HG03469 (cell line): ENCODE measurements around the gene PLA2G15.
A peak's percentile ranks its signal among the peaks of the same experiment; 100 is the strongest.
"Not testable (repeated sequence)": the region's sequence is repeated elsewhere in the genome, so short reads cannot be mapped to it uniquely, and the experiment has no call there.

Experiments used
- ATAC-seq: cut with Tn5 transposase; IDR thresholded peaks from one replicate; pipeline ENCODE4 v1.9.1; 2021; ENCODE audit warnings: mild to moderate bottlenecking, moderate library complexity, moderate number of reproducible peaks; ENCODE audit not compliant: unreplicated experiment

The PLA2G15 gene

GRCh38 chr16:68275611-68276191, 30.5 kb downstream of the PLA2G15 start:
- ATAC-seq, result peak; percentile 39

GRCh38 chr16:68276223-68276622, 31.1 kb downstream of the PLA2G15 start:
- no peak for ATAC-seq

GRCh38 chr16:68279726-68280558, 34.8 kb downstream of the PLA2G15 start:
- ATAC-seq, result no peak

- ATAC-seq, result no peak
Measured at GRCh38 chr16:68281368-68282063, 36.3 kb downstream of the PLA2G15 start.

GRCh38 chr16:68282064-68282452, 36.9 kb downstream of the PLA2G15 start:
- no peak for ATAC-seq

GRCh38 chr16:68283346-68283745, 38.2 kb downstream of the PLA2G15 start:
- no peak for ATAC-seq

- ATAC-seq, result no peak
Measured at GRCh38 chr16:68283801-68284598, 38.8 kb downstream of the PLA2G15 start.

- no peak for ATAC-seq
Measured at GRCh38 chr16:68284847-68285246, 39.7 kb downstream of the PLA2G15 start.

- ATAC-seq, result no peak
Measured at GRCh38 chr16:68285683-68286082, 40.5 kb downstream of the PLA2G15 start.

GRCh38 chr16:68286153-68287074, 41.2 kb downstream of the PLA2G15 start:
- ATAC-seq, result no peak

- ATAC-seq, result no peak
Measured at GRCh38 chr16:68287276-68288251, 42.4 kb downstream of the PLA2G15 start.

- no peak for ATAC-seq
Measured at GRCh38 chr16:68288252-68288650, 43.1 kb downstream of the PLA2G15 start.

GRCh38 chr16:68288796-68289195, 43.6 kb downstream of the PLA2G15 start:
- not testable (repeated sequence) for ATAC-seq

- ATAC-seq, result no peak
Measured at GRCh38 chr16:68289202-68289601, 44.0 kb downstream of the PLA2G15 start.

GRCh38 chr16:68289621-68290329, 44.6 kb downstream of the PLA2G15 start:
- ATAC-seq, result peak; percentile 57

- ATAC-seq, result no peak
Measured at GRCh38 chr16:68290450-68290849, 45.3 kb downstream of the PLA2G15 start.

- ATAC-seq, result no peak
Measured at GRCh38 chr16:68291227-68291626, 46.1 kb downstream of the PLA2G15 start.

GRCh38 chr16:68292425-68292824, 47.3 kb downstream of the PLA2G15 start:
- ATAC-seq, result no peak
